PC-9 (cell line): Measurements from ENCODE around the gene MYBBP1A. TPM values are rescaled to one million over a fixed set of nuclear protein-coding genes. Genes with fewer than 3 reads are reported as not detected.

Source experiments
- BruUV-seq: library from RNA; stranded (reverse); fragments of 400-500 nt; replicated peaks from 2 replicates; lab custom pipeline; 2021; lab: Mats Ljungman, UMichigan
- CTCF ChIA-PET: fragments of 300-600 bp; sonication (Branson Sonifier 250); formaldehyde crosslinking; loops from one replicate; lab custom pipeline; 2022; ENCODE audit warnings: antibody characterized with exemption; lab: Charles Lee
- POLR2A ChIA-PET: fragments of 300-600 bp; sonication (Branson Sonifier 250); formaldehyde crosslinking; loops from one replicate; lab custom pipeline; 2022; ENCODE audit warnings: antibody characterized with exemption; ENCODE audit not compliant: unreplicated experiment; lab: Charles Lee
- DNase-seq, 2 experiments: peaks; one replicate each; pipeline versions ENCODE4 v3.0.0 to v3.0.0-alpha.2; 2015 to 2022; ENCODE audit warnings: mixed read lengths in 1 of 2
- H2AFZ ChIP-seq: fragments of 200-600 bp; sonication (generic); 2 replicates; pipeline ENCODE4 v1.8.1; 2017; ENCODE audit warnings: antibody characterized with exemption
- H3F3A ChIP-seq: fragments of 200-600 bp; sonication (generic); 2 replicates; pipeline ENCODE4 v1.8.1; 2017; ENCODE audit warnings: antibody characterized with exemption, mild to moderate bottlenecking, low read depth; ENCODE audit not compliant: insufficient read depth
- H3K27ac ChIP-seq: fragments of 200-600 bp; sonication (generic); 2 replicates; pipeline ENCODE4 v1.6.1; 2016; ENCODE audit warnings: mixed run types
- H3K27me3 ChIP-seq: fragments of 200-600 bp; sonication (generic); 2 replicates; pipeline ENCODE4 v1.6.1; 2016; ENCODE audit warnings: low read depth, mixed run types; ENCODE audit not compliant: insufficient read depth
- H3K36me3 ChIP-seq: fragments of 200-600 bp; sonication (generic); 2 replicates; pipeline ENCODE4 v1.6.1; 2016; ENCODE audit warnings: low read depth, mixed run types
- H3K4me1 ChIP-seq: fragments of 200-600 bp; sonication (generic); replicated peaks from 2 replicates; pipeline ENCODE4 v1.6.1; 2016; ENCODE audit warnings: mixed run types; ENCODE audit not compliant: insufficient read depth
- H3K4me2 ChIP-seq: fragments of 200-600 bp; sonication (generic); 2 replicates; pipeline ENCODE4 v1.6.1; 2017; ENCODE audit warnings: mixed run types
- H3K4me3 ChIP-seq: fragments of 200-600 bp; sonication (generic); 2 replicates; pipeline ENCODE4 v1.6.1; 2016; ENCODE audit warnings: mixed run types
- H3K79me2 ChIP-seq: fragments of 200-600 bp; sonication (generic); 2 replicates; pipeline ENCODE4 v1.6.1; 2017; ENCODE audit warnings: low read depth, mixed run types
- H3K9me2 ChIP-seq: fragments of 200-600 bp; sonication (generic); 2 replicates; pipeline ENCODE4 v1.8.1; 2017; ENCODE audit warnings: mild to moderate bottlenecking; ENCODE audit not compliant: insufficient read depth
- H3K9me3 ChIP-seq: fragments of 200-600 bp; sonication (generic); 2 replicates; pipeline ENCODE4 v1.8.1; 2016; ENCODE audit warnings: low read depth; ENCODE audit not compliant: insufficient read depth
- H4K20me1 ChIP-seq: fragments of 200-600 bp; sonication (generic); 2 replicates; pipeline ENCODE4 v1.8.1; 2017; ENCODE audit not compliant: insufficient read depth
- EZH2 ChIP-seq: fragments of 200-600 bp; sonication (generic); IDR thresholded peaks from 2 replicates; pipeline ENCODE4 v1.8.0; 2017; ENCODE audit warnings: antibody characterized with exemption, low read depth
- intact Hi-C: fragments of 100-400 bp; cut with micrococcal nuclease; formaldehyde crosslinking; loops from one replicate; pipeline ENCODE4 v1.10.0; 2022; ENCODE audit not compliant: unreplicated experiment
- total RNA-seq: library from RNA; stranded (reverse); gene quantifications from 2 replicates; pipeline ENCODE4 v1.2.3, GENCODE V29; 2021
- TF ChIP-seq, protein P1 (sequence below): fragments of 200-600 bp; sonication (generic); conservative IDR thresholded peaks from 2 replicates; pipeline ENCODE4 v1.6.1; 2017; ENCODE audit warnings: mixed run types, antibody characterized with exemption, mild to moderate bottlenecking, moderate library complexity

The MYBBP1A gene
- total RNA-seq, 1 experiment from 2014 or later = 89.1 TPM

GRCh38 chr17:4573669-4574068 is 18.5 kb upstream of the MYBBP1A start:
- TF ChIP-seq, protein P1, sequence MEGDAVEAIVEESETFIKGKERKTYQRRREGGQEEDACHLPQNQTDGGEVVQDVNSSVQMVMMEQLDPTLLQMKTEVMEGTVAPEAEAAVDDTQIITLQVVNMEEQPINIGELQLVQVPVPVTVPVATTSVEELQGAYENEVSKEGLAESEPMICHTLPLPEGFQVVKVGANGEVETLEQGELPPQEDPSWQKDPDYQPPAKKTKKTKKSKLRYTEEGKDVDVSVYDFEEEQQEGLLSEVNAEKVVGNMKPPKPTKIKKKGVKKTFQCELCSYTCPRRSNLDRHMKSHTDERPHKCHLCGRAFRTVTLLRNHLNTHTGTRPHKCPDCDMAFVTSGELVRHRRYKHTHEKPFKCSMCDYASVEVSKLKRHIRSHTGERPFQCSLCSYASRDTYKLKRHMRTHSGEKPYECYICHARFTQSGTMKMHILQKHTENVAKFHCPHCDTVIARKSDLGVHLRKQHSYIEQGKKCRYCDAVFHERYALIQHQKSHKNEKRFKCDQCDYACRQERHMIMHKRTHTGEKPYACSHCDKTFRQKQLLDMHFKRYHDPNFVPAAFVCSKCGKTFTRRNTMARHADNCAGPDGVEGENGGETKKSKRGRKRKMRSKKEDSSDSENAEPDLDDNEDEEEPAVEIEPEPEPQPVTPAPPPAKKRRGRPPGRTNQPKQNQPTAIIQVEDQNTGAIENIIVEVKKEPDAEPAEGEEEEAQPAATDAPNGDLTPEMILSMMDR = no peak
- TF ChIP-seq EZH2 = no peak
- Histone ChIP-seq H3F3A (no peaks in the 10 kb centered on the region), H3K4me2 (no peak overlapping the region), H3K27ac (no peak overlapping the region), H3K27me3 (no peaks in the 10 kb centered on the region), H3K79me2 (no peaks in the 10 kb centered on the region), H3K9me3 (no peaks in the 10 kb centered on the region), H2AFZ (no peak overlapping the region), H3K4me3 (no peak overlapping the region), H3K9me2 (no peaks in the 10 kb centered on the region), H4K20me1 (no peaks in the 10 kb centered on the region), H3K36me3 (no peaks in the 10 kb centered on the region), H3K4me1 (no peaks in the 10 kb centered on the region)
- ChIA-PET CTCF (interaction anchor here (0.5 kb wide), 1 partner anchor 52 kb away, joined by 4 read pairs; no protein-coding TSS in a partner anchor), POLR2A (interaction anchor here (0.6 kb wide), 1 partner anchor 21 kb away, joined by 4 read pairs; no protein-coding TSS in a partner anchor)
- DNase-seq = no peak
- intact Hi-C loops = no loop called here
- no TSS peak for BruUV-seq

GRCh38 chr17:4573115-4573514 is 17.9 kb upstream of the MYBBP1A start:
- intact Hi-C loops = no loop called here

GRCh38 chr17:4572131-4572530 is 16.9 kb upstream of the MYBBP1A start:
- intact Hi-C loops = no loop called here
- no peak for DNase-seq
- H3K4me3 ChIP-seq = no peak overlapping the region
- TF ChIP-seq, protein P1 = no peak
- TF ChIP-seq EZH2 = no peak
- no peaks in the 10 kb centered on the region for H3K4me1 ChIP-seq
- no peaks in the 10 kb centered on the region for H3F3A ChIP-seq
- H2AFZ ChIP-seq = no peak overlapping the region
- ChIA-PET CTCF (no interaction called here), POLR2A (no interaction called here)
- H4K20me1 ChIP-seq = no peaks in the 10 kb centered on the region
- no peaks in the 10 kb centered on the region for H3K27me3 ChIP-seq
- H3K4me2 ChIP-seq = no peak overlapping the region
- BruUV-seq = no TSS peak
- no peaks in the 10 kb centered on the region for H3K9me3 ChIP-seq
- no peaks in the 10 kb centered on the region for H3K9me2 ChIP-seq
- no peaks in the 10 kb centered on the region for H3K79me2 ChIP-seq
- no peaks in the 10 kb centered on the region for H3K36me3 ChIP-seq
- H3K27ac ChIP-seq = no peak overlapping the region

More at GRCh38 chr17:4573115-4573514, 17.9 kb upstream of the MYBBP1A start:
- no TSS peak for BruUV-seq
- no peak for TF ChIP-seq EZH2
- TF ChIP-seq, protein P1 = no peak
- H3F3A ChIP-seq = no peaks in the 10 kb centered on the region
- no peaks in the 10 kb centered on the region for H4K20me1 ChIP-seq
- POLR2A ChIA-PET = no interaction called here
- H3K4me2 ChIP-seq = no peak overlapping the region
- no peaks in the 10 kb centered on the region for H3K9me3 ChIP-seq
- no peaks in the 10 kb centered on the region for H3K36me3 ChIP-seq
- CTCF ChIA-PET = interaction anchor here (0.5 kb wide), 1 partner anchor 52 kb away, joined by 4 read pairs; no protein-coding TSS in a partner anchor
- H3K27ac ChIP-seq = no peak overlapping the region
- no peak overlapping the region for H2AFZ ChIP-seq
- H3K79me2 ChIP-seq = no peaks in the 10 kb centered on the region
- no peaks in the 10 kb centered on the region for H3K27me3 ChIP-seq
- no peaks in the 10 kb centered on the region for H3K4me1 ChIP-seq
- H3K4me3 ChIP-seq = no peak overlapping the region
- no peak for DNase-seq
- no peaks in the 10 kb centered on the region for H3K9me2 ChIP-seq
